Epithelial cell of proximal tubule (primary cell): ENCODE results near the gene SH3D19. TPM values are rescaled to one million over a fixed set of nuclear protein-coding genes. Genes with fewer than 3 reads are reported as not detected.
A peak's percentile ranks its signal among the peaks of the same experiment; 100 is the strongest.

Source experiments
- DNase-seq: peaks from one replicate; pipeline ENCODE4 v3.0.0-alpha.2; 2011; ENCODE audit warnings: low read depth
- H3K4me3 ChIP-seq: 2 replicates; pipeline ENCODE4 v1.5.1; 2011; ENCODE audit warnings: low read depth, mild to moderate bottlenecking, low read length
- total RNA-seq: library from RNA; depleted of rRNA; stranded (reverse); fragments of >200 nt; gene quantifications from 2 replicates; pipeline ENCODE4 v1.2.3, GENCODE V29; 2015
- TF ChIP-seq, protein P1 (sequence below): conservative IDR thresholded peaks from 2 replicates; pipeline ENCODE4 v1.5.1; 2012; ENCODE audit warnings: low read depth, mild to moderate bottlenecking, low read length

Gene SH3D19
- total RNA-seq, 1 donor from 2014 or later, result 14.8 TPM

GRCh38 chr4:151129796-151130195 is 195.6 kb downstream of the SH3D19 start:
- peak; percentile 19 for DNase-seq
- TF ChIP-seq, protein P1, sequence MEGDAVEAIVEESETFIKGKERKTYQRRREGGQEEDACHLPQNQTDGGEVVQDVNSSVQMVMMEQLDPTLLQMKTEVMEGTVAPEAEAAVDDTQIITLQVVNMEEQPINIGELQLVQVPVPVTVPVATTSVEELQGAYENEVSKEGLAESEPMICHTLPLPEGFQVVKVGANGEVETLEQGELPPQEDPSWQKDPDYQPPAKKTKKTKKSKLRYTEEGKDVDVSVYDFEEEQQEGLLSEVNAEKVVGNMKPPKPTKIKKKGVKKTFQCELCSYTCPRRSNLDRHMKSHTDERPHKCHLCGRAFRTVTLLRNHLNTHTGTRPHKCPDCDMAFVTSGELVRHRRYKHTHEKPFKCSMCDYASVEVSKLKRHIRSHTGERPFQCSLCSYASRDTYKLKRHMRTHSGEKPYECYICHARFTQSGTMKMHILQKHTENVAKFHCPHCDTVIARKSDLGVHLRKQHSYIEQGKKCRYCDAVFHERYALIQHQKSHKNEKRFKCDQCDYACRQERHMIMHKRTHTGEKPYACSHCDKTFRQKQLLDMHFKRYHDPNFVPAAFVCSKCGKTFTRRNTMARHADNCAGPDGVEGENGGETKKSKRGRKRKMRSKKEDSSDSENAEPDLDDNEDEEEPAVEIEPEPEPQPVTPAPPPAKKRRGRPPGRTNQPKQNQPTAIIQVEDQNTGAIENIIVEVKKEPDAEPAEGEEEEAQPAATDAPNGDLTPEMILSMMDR, result no peak

DNA sequence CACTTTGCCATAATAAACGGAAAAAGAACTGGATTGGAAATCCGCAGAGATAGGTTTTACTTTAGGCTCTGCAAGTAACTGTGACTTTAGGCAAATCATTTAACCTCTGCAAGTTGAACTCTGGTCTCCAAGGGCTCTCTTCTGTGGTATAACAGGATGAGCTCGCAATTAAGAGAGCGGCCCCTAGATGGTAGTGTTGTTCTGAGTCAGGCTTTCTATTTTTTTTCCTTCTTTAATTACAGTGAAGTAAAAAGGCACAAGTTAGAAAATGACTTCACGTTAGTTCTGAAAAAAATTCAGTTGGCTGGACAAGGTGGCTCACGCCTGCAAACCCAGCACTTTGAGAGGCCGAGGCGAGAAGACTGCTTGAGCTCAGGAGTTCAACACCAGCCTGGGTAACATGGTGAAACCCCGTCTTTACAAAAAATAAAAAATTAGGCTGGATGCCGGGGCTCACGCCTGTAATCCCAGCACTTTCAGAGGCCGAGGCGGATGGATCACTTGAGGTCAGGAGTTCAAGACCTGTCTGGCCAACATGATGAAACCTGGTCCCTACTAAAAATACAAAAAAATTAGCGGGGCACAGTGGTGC is 207.9 kb downstream of the SH3D19 start:
- no peak overlapping the region for H3K4me3 ChIP-seq
- TF ChIP-seq, protein P1, result peak; percentile 85
- DNase-seq, result no peak

More at GRCh38 chr4:151129796-151130195, 195.6 kb downstream of the SH3D19 start:
- no peak overlapping the region for H3K4me3 ChIP-seq

- DNase-seq, result no peak
- H3K4me3 ChIP-seq, result no peak overlapping the region
Measured at GRCh38 chr4:151114986-151115385, 210.4 kb downstream of the SH3D19 start.

DNA sequence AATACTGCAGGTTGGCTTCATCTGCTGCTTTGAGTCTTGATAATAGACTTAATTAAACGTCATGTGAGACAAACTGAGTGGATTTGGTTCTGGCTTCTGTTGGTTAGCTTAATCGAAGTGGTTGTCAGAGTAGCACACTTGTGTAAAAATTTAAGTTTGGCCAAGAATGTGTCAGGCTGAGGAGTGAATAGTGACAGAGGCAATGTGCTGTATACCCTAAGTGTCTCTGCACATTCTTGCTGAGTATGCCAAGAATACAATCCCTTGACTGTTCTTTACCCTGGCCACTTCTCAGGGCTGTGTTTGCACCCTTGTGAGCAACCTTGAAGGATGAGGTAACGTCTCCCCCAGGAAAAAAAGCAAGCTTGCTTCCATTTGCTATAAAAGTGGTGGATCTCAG is 211.1 kb downstream of the SH3D19 start:
- TF ChIP-seq, protein P1, result no peak
- no peak overlapping the region for H3K4me3 ChIP-seq
- no peak for DNase-seq

More at GRCh38 chr4:151114986-151115385, 210.4 kb downstream of the SH3D19 start:
- TF ChIP-seq, protein P1, result no peak

DNA sequence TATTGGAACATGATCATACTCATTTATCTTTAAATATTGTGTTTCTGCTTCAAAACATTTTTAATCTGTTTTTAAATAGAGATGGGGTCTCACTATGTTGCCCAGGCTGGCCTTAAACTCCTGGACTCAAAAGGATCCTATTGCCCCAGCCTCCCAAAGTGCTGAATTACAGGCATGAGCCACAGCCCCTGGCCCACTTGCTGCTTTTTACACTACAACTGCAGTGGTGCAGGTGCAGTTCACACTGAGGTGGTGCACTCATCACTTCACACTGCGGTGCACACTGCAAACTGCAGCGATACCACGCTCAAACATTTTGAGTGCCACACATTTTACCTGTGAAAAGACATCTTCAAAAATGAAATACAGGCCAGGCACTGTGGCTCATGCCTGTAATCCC is 215.2 kb downstream of the SH3D19 start:
- DNase-seq, result no peak
- no peak overlapping the region for H3K4me3 ChIP-seq
- TF ChIP-seq, protein P1, result no peak

DNA sequence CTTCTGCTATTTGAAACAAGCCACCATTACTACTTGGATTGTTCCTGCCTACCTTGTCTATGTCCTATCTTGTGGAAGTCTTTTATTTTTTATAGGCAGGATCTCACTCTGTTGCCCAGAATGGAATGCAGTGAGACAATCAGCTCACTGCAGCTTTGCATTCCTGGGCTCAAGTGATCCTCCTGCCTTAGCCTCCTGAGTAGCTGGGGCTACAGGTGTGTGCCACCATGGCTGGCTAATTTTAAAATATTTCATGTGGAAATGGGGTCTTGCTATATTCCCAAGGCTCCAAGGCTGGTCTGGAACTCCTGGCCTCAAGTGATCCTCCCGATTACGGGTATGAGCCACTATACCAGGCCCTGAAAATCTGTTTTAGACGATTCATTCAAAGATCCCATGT is 218.3 kb downstream of the SH3D19 start:
- no peak overlapping the region for H3K4me3 ChIP-seq
- no peak for DNase-seq
- TF ChIP-seq, protein P1, result no peak

DNA sequence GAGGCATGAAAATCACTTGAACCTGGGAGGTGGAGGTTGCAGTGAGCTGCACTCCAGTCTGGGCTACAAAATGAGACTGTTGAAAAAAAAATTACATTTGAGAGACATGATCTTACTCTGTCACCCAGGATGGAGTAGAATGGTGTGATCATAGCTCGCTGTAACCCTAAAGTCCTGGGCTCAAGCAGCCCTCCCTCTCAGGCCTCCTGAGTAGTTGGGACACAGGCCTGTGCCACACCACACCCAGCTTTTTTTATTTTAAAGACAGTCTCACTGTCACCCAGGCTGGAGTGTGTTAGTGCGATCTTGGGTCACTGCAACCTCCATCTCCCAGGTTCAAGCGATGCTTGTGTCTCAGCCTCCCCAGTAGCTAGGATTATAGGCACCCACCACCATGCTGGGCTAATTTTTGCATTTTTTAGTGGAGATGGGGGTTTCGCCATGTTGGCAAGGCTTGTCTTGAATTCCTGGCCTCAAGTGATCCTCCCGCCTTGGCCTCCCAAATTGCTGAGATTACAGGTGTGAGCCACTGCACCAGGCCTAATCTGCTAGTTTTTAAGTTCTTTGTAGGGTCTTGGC is 219.9 kb downstream of the SH3D19 start:
- TF ChIP-seq, protein P1, result no peak
- no peak for DNase-seq
- H3K4me3 ChIP-seq, result no peak overlapping the region
